ENCODE results near the gene CRYBA2.

The CRYBA2 gene

DNA sequence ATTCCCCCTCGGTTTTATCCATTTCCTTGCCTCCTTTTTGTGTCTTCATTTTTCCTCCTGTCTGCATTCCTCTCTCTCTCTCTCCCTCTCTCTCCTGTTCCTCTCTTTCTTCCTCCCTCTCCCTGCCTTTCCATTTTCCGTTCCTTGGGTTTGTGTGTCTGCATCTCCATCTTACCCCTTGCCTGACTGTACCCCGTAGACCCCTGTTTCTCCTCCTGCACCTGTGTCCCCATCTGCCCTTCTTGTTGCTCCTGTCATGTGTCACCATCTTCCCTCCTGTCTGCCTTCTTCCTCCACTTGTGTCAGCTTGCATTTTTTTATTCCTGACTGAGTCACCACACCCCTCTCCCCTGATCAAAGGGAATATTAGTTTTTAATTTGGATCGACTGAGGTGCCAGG is 32.0 kb downstream of the CRYBA2 start:
- Histone ChIP-seq H2BK5ac (ENCODE audit: low read depth, low read length, poor library complexity, severe bottlenecking) (no peak overlapping the region), H3K36me3 (ENCODE audit: control insufficient read depth in 1 of 2, insufficient read depth in 2 of 2, low read depth in 1 of 2, low read length in 2 of 2) (no peaks in the 10 kb centered on the region), H3K4ac (ENCODE audit: low read depth in 1 of 2, low read length in 2 of 2) (no peak overlapping the region), H3K9me3 (ENCODE audit: control insufficient read depth, low read length) (peaks cover 2% of the 10 kb centered on the region), H3K4me3 (ENCODE audit: insufficient read depth in 1 of 2, low read depth in 1 of 2, low read length in 2 of 2) (no peak overlapping the region), H4K91ac (ENCODE audit: low read length) (no peak overlapping the region), H3K23ac (ENCODE audit: low read length in 2 of 2) (no peak overlapping the region), H3K9ac (ENCODE audit: low read length) (no peak overlapping the region), H3K4me2 (ENCODE audit: low read length, poor library complexity, severe bottlenecking) (no peak overlapping the region), H3K27me3 (ENCODE audit: control insufficient read depth in 1 of 2, insufficient read depth in 1 of 2, low read length in 2 of 2) (peaks cover 78 to 81% of the 10 kb centered on the region in 2 experiments), H4K8ac (ENCODE audit: low read length) (no peak overlapping the region), H3K79me1 (replicated peaks; ENCODE audit: low read length, poor library complexity, severe bottlenecking) (no peaks in the 10 kb centered on the region), H3K14ac (ENCODE audit: low read length in 2 of 2) (no peak overlapping the region), H2BK15ac (ENCODE audit: low read depth, poor library complexity, severe bottlenecking) (no peak overlapping the region), H2AK5ac (ENCODE audit: low read length, severe bottlenecking) (no peak overlapping the region), H3K27ac (ENCODE audit: low read length, poor library complexity, severe bottlenecking) (no peak overlapping the region), H2BK12ac (ENCODE audit: low read length in 2 of 2) (no peak overlapping the region), H3K18ac (ENCODE audit: low read depth in 1 of 2, low read length in 2 of 2) (no peak overlapping the region), H2BK120ac (ENCODE audit: low read depth, low read length) (no peak overlapping the region), H3K4me1 (ENCODE audit: control insufficient read depth, insufficient read depth, low read depth, low read length) (peaks cover 13% of the 10 kb centered on the region), H2AFZ (ENCODE audit: low read depth, low read length) (no peak overlapping the region)
- 14% methylated on average over 3 of the region's 4 CpGs for WGBS
- DNase-seq: no peak

DNA sequence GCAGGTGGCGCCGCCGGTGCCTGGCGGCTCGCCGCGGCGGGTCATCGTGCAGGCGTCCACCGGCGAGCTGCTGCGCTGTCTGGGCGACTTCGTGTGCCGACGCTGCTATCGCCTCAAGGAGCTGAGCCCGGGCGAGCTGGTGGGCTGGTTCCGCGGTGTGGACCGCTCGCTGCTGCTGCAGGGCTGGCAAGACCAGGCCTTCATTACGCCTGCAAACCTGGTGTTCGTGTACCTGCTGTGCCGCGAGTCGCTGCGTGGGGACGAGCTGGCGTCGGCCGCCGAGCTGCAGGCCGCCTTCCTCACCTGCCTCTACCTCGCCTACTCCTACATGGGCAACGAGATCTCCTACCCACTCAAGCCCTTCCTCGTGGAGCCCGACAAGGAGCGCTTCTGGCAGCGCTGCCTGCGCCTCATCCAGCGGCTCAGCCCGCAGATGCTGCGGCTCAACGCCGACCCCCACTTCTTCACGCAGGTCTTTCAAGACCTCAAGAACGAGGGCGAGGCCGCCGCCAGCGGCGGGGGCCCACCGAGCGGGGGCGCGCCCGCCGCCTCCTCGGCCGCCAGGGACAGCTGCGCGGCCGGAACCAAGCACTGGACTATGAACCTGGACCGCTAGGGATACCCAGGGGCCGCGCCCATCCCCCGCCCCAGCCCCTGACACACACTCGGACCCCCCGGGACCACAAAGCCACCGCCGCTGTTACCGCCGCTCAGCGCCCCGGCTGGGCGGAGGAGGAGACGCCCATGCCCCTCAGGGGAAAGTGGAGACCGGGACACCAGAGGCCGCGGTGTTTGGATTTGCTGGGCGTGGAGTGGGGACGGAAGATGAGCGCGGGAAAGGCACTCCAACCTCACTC is 32.7 kb downstream of the CRYBA2 start:
- Histone ChIP-seq H3K27me3 (ENCODE audit: control insufficient read depth in 1 of 2, insufficient read depth in 1 of 2, low read length in 2 of 2) (peaks cover 84 to 87% of the 10 kb centered on the region in 2 experiments), H2BK12ac (ENCODE audit: low read length in 2 of 2) (no peak overlapping the region), H3K4me1 (ENCODE audit: control insufficient read depth, insufficient read depth, low read depth, low read length) (peaks cover 13% of the 10 kb centered on the region), H3K23ac (ENCODE audit: low read length in 2 of 2) (peak overlapping the region in 1 of 2 experiments; percentile 86), H4K8ac (ENCODE audit: low read length) (no peak overlapping the region), H2BK5ac (ENCODE audit: low read depth, low read length, poor library complexity, severe bottlenecking) (no peak overlapping the region), H3K27ac (ENCODE audit: low read length, poor library complexity, severe bottlenecking) (no peak overlapping the region), H3K9ac (ENCODE audit: low read length) (no peak overlapping the region), H3K36me3 (ENCODE audit: control insufficient read depth in 1 of 2, insufficient read depth in 2 of 2, low read depth in 1 of 2, low read length in 2 of 2) (no peaks in the 10 kb centered on the region), H3K14ac (ENCODE audit: low read length in 2 of 2) (no peak overlapping the region), H3K9me3 (ENCODE audit: control insufficient read depth, low read length) (peaks cover 2% of the 10 kb centered on the region), H3K4me2 (ENCODE audit: low read length, poor library complexity, severe bottlenecking) (no peak overlapping the region), H2AFZ (ENCODE audit: low read depth, low read length) (no peak overlapping the region), H3K79me1 (replicated peaks; ENCODE audit: low read length, poor library complexity, severe bottlenecking) (no peaks in the 10 kb centered on the region), H2AK5ac (ENCODE audit: low read length, severe bottlenecking) (no peak overlapping the region), H3K4me3 (ENCODE audit: insufficient read depth in 1 of 2, low read depth in 1 of 2, low read length in 2 of 2) (peak overlapping the region in 1 of 2 experiments; percentile 23), H2BK120ac (ENCODE audit: low read depth, low read length) (no peak overlapping the region), H2BK15ac (ENCODE audit: low read depth, poor library complexity, severe bottlenecking) (no peak overlapping the region), H4K91ac (ENCODE audit: low read length) (no peak overlapping the region), H3K4ac (ENCODE audit: low read depth in 1 of 2, low read length in 2 of 2) (no peak overlapping the region), H3K18ac (ENCODE audit: low read depth in 1 of 2, low read length in 2 of 2) (no peak overlapping the region)
- WGBS: 14% methylated on average over 84 of the region's 87 CpGs
- no peak for DNase-seq

DNA sequence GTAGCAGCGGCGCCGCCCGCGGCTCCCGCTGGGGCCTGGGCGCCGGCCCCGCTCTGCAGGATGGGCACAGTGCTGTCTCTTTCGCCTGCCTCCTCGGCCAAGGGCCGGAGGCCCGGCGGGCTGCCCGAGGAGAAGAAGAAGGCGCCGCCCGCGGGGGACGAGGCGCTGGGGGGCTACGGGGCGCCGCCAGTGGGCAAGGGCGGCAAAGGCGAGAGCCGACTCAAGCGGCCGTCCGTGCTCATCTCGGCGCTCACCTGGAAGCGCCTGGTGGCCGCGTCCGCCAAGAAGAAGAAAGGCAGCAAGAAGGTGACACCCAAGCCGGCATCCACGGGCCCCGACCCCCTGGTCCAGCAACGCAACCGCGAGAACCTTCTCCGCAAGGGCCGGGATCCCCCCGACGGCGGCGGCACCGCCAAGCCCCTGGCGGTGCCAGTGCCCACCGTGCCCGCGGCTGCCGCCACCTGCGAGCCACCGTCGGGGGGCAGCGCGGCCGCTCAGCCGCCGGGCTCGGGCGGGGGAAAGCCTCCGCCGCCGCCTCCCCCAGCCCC is 33.4 kb downstream of the CRYBA2 start:
- Histone ChIP-seq H3K36me3 (ENCODE audit: control insufficient read depth in 1 of 2, insufficient read depth in 2 of 2, low read depth in 1 of 2, low read length in 2 of 2) (no peaks in the 10 kb centered on the region), H3K4ac (ENCODE audit: low read depth in 1 of 2, low read length in 2 of 2) (no peak overlapping the region), H3K14ac (ENCODE audit: low read length in 2 of 2) (no peak overlapping the region), H3K4me3 (ENCODE audit: insufficient read depth in 1 of 2, low read depth in 1 of 2, low read length in 2 of 2) (peak overlapping the region; percentile 23 to 58), H2BK120ac (ENCODE audit: low read depth, low read length) (no peak overlapping the region), H3K18ac (ENCODE audit: low read depth in 1 of 2, low read length in 2 of 2) (no peak overlapping the region), H4K91ac (ENCODE audit: low read length) (no peak overlapping the region), H2BK12ac (ENCODE audit: low read length in 2 of 2) (no peak overlapping the region), H3K9ac (ENCODE audit: low read length) (no peak overlapping the region), H4K8ac (ENCODE audit: low read length) (no peak overlapping the region), H3K27ac (ENCODE audit: low read length, poor library complexity, severe bottlenecking) (no peak overlapping the region), H2BK5ac (ENCODE audit: low read depth, low read length, poor library complexity, severe bottlenecking) (no peak overlapping the region), H2AK5ac (ENCODE audit: low read length, severe bottlenecking) (no peak overlapping the region), H3K4me1 (ENCODE audit: control insufficient read depth, insufficient read depth, low read depth, low read length) (peaks cover 13% of the 10 kb centered on the region), H3K79me1 (replicated peaks; ENCODE audit: low read length, poor library complexity, severe bottlenecking) (no peaks in the 10 kb centered on the region), H3K4me2 (ENCODE audit: low read length, poor library complexity, severe bottlenecking) (peak overlapping the region; percentile 70), H2AFZ (ENCODE audit: low read depth, low read length) (no peak overlapping the region), H3K23ac (ENCODE audit: low read length in 2 of 2) (peak overlapping the region in 1 of 2 experiments; percentile 42), H2BK15ac (ENCODE audit: low read depth, poor library complexity, severe bottlenecking) (no peak overlapping the region), H3K9me3 (ENCODE audit: control insufficient read depth, low read length) (peaks cover 2% of the 10 kb centered on the region), H3K27me3 (ENCODE audit: control insufficient read depth in 1 of 2, insufficient read depth in 1 of 2, low read length in 2 of 2) (peaks cover 91 to 94% of the 10 kb centered on the region in 2 experiments)
- WGBS: 4% methylated on average over 48 of the region's 67 CpGs
- no peak for DNase-seq

DNA sequence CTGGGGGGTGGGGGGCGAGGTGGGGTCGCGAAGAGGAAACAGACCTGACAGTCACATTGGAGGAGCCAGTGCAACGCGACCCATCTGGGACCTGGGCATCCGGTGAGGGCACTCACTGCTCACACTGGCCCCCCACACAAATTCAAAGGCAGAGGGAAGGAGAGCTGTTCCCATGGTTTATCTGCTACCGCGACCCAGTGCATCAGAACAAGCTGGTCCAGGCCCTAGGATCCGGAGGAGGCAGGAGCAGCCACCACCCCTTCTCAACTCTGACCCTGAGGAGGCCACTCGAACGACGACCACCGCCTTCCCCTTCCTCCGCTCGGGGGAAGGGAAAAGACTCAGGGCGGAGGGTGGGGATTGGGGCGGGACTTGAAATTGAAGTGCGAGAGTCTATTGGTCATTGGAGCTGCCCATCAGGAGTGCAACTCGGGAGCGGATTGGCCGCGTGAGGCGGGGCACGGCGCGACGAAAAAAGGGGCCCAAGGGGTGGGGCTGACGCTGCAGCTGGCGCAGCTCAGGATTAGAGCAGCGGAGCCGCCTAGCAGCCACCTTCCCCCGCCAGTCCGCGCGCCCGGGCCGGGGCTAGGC is 34.0 kb downstream of the CRYBA2 start, which contains the start of gene CDK5R2:
CDK5R2 (plus strand) TSS at position 526 of the 591 bp plus-strand sequence. CDS start 155 bp downstream, outside the sequence.
- WGBS: 2% methylated on average over 23 of the region's 37 CpGs
- Histone ChIP-seq H3K36me3 (ENCODE audit: control insufficient read depth in 1 of 2, insufficient read depth in 2 of 2, low read depth in 1 of 2, low read length in 2 of 2) (no peaks in the 10 kb centered on the region), H3K79me1 (replicated peaks; ENCODE audit: low read length, poor library complexity, severe bottlenecking) (no peaks in the 10 kb centered on the region)

More for the DNA sequence above, 34.0 kb downstream of the CRYBA2 start, which contains the start of gene CDK5R2:
- Histone ChIP-seq H2AFZ (ENCODE audit: low read depth, low read length) (no peak within 1 kb of the TSS), H2BK15ac (ENCODE audit: low read depth, poor library complexity, severe bottlenecking) (no peak within 1 kb of the TSS), H3K9ac (ENCODE audit: low read length) (no peak within 1 kb of the TSS), H2BK12ac (ENCODE audit: low read length in 2 of 2) (no peak within 1 kb of the TSS), H3K14ac (ENCODE audit: low read length in 2 of 2) (no peak within 1 kb of the TSS), H3K18ac (ENCODE audit: low read depth in 1 of 2, low read length in 2 of 2) (no peak within 1 kb of the TSS), H3K9me3 (ENCODE audit: control insufficient read depth, low read length) (peaks cover 2% of the 10 kb centered on the region), H3K4me1 (ENCODE audit: control insufficient read depth, insufficient read depth, low read depth, low read length) (peaks cover 13% of the 10 kb centered on the region), H3K23ac (ENCODE audit: low read length in 2 of 2) (peak within 1 kb of the TSS in 1 of 2 experiments; percentile 86), H3K27ac (ENCODE audit: low read length, poor library complexity, severe bottlenecking) (no peak within 1 kb of the TSS), H2BK5ac (ENCODE audit: low read depth, low read length, poor library complexity, severe bottlenecking) (no peak within 1 kb of the TSS), H2BK120ac (ENCODE audit: low read depth, low read length) (no peak within 1 kb of the TSS), H3K4me3 (ENCODE audit: insufficient read depth in 1 of 2, low read depth in 1 of 2, low read length in 2 of 2) (peak within 1 kb of the TSS; percentile 23 to 58), H4K91ac (ENCODE audit: low read length) (no peak within 1 kb of the TSS), H3K4ac (ENCODE audit: low read depth in 1 of 2, low read length in 2 of 2) (no peak within 1 kb of the TSS), H4K8ac (ENCODE audit: low read length) (no peak within 1 kb of the TSS), H3K27me3 (ENCODE audit: control insufficient read depth in 1 of 2, insufficient read depth in 1 of 2, low read length in 2 of 2) (peaks cover 93 to 94% of the 10 kb centered on the region in 2 experiments), H3K4me2 (ENCODE audit: low read length, poor library complexity, severe bottlenecking) (peak within 1 kb of the TSS; percentile 70), H2AK5ac (ENCODE audit: low read length, severe bottlenecking) (no peak within 1 kb of the TSS)
- peak; percentile 70 for DNase-seq

Measured in mesenchymal stem cell (in vitro differentiated cells and primary cell).